ENCODE results near the gene SMIM36. TPM values are rescaled to one million over a fixed set of nuclear protein-coding genes. Genes with fewer than 3 reads are reported as not detected.

SMIM36 gene
- not detected in 5 replicates for total RNA-seq (2022; extraction: Qiagen RNA extraction; ENCODE audit: low read depth)

GRCh38 chr17:55510986-55511721 is at the start of gene SMIM36:
TSS of gene SMIM36 (minus strand) at chr17:55511452.

GRCh38 chr17:55421179-55421934 is 89.9 kb downstream of the SMIM36 start, which contains the start of gene MMD:
TSS of gene MMD (minus strand) at chr17:55421835. CDS start at chr17:55421695, 140 bp downstream.

Other genes starting within 250 kb of the SMIM36 start
- gene HLF, start 246.5 kb downstream of the SMIM36 start, total RNA-seq (2022; extraction: Qiagen RNA extraction; ENCODE audit: low read depth) = 0.08 to 0.12 TPM (median 0.10 TPM) in 4 of 5 replicates, not detected in the other
- gene MMD, start 89.6 kb downstream of the SMIM36 start, total RNA-seq (2022; extraction: Qiagen RNA extraction; ENCODE audit: low read depth) = 28.5 to 37.0 TPM (median 34.7 TPM) in 5 replicates
- gene TMEM100, start 211.4 kb upstream of the SMIM36 start, total RNA-seq (2022; extraction: Qiagen RNA extraction; ENCODE audit: low read depth) = not detected in 5 replicates
- 15.9 to 22.7 TPM (median 20.2 TPM) in 5 replicates for gene PCTP, start 239.6 kb upstream of the SMIM36 start, total RNA-seq (2022; extraction: Qiagen RNA extraction; ENCODE audit: low read depth)